HUDEP-2 (cell line): ENCODE data around the gene FKBP3.
"Not testable (repeated sequence)": the region's sequence is repeated elsewhere in the genome, so short reads cannot be mapped to it uniquely, and the experiment has no call there.

Experiments
- DNase-seq, 76 experiments: peaks; one replicate each; lab custom pipeline; 2025; ENCODE audit not compliant: unreplicated experiment in 76 of 76; lab: John Stamatoyannopoulos, UW

The FKBP3 gene

DNA sequence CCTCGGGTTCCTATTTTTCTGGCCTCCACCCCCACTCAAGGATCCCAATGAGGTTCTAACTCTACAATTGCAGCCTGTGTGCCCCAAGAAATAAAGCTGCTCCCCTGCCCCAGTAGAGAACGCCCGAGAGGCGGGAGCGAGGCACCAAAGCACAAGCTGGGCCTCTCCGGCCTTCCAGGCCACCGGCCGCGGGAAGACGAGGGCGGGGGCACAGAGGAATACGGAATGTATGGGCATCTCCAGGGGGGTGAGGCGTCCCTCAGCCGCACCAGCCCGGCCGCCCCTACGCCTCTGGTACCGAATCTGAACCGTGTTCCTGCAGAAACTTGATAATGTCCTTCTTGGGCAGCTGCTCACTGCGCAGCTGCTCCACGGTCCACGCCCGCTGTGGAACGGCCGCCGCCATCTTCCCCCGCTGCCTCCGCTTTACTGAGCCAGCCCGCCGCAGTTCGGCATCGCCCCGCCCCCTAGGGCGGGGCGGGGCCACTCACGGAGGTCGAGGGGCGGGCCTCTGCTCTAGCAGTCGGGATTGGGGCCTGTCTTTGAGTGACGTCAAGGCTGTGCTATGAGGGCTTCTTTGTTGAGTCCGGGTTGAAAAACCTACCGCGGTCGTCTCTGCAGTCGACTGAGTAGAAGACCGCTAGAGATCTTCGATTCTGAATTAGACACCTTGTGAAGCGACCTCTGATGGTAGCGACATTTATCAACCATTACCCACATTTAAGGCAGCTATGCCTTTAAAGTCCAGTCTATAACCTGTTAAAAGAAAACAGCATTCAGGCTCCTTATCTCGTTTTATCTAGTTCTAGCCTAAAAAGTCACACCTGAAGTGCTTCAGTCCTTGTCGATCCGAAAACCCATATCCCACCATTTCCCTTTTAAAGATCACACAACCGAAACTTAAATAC, at the start of gene FKBP3:
TSS of gene FKBP3 (minus strand) at position 431 of the 908 bp plus-strand sequence. CDS start at position 406, 25 bp downstream.
- peak; percentile 80 to 98 (median 94) for DNase-seq

- no peak for DNase-seq
Measured at GRCh38 chr14:45181806-45182205, 47.5 kb upstream of the FKBP3 start.

- no peak for DNase-seq
Measured at GRCh38 chr14:45181329-45181728, 47.0 kb upstream of the FKBP3 start.

- no peak for DNase-seq
Measured at GRCh38 chr14:45177076-45177475, 42.8 kb upstream of the FKBP3 start.

DNA sequence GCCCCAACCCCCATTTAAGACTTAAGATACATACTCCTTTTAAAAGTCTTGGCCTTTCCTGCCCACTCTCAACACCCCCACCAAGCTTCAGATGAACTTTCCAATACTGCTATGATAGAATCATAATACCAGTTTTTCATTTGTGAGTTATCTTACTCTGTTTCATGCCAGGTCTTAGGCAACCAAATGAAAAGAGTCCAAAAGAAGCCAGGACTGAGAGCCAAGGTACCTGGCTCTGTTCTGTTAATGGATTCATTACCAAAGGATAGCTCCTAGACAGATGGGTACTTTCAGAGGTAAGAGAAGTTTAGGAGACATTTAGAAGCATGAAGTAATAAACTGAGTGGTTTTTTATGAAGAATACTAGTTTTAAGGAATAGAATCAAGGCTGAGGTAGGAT, 35.6 kb upstream of the FKBP3 start:
- no peak for DNase-seq

DNA sequence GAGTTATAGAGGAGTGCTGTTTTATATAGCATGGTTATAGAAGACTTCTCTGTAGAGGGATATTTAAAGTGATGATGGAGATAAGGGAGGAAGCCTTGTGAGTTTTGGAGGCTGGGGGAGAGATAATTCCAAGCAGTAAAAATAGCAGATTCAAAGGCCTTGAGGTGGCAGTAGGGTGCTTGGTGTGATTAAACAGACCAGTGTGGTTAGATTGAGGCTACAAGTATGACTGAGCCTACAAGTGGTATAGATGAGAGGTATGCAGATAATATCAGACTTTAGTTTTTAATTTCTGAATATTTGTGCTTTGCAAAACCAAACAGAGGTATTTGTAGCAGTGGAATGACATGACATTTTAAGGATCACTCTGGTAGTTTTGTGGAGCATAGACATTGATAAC, 21.8 kb upstream of the FKBP3 start:
- DNase-seq, result no peak

- DNase-seq, result no peak
Measured at GRCh38 chr14:45150386-45150890, 16.2 kb upstream of the FKBP3 start.

GRCh38 chr14:45149602-45150001, 15.3 kb upstream of the FKBP3 start:
- no peak for DNase-seq

GRCh38 chr14:45145214-45145613, 10.9 kb upstream of the FKBP3 start:
- DNase-seq, result no peak

DNA sequence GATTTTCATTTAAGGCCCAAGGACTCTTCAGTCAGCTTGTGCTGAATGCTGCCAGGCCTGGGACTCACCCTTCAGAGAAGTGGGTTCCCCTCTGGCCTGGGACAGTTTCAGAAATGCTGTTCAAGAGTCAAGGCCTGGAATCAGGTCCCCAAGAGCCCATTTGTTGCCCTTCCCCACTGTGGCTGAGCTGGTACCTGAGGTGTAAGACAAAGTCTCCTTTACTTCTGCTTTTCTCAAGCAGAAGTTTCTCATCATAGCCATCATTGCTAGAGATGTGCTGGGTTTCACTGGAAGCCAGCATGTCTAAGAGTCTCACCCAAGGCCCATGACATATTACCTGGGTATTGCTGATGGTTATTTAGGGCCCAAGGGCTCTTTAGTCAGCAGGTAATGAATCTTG, 10.4 kb upstream of the FKBP3 start:
- DNase-seq, result no peak

DNA sequence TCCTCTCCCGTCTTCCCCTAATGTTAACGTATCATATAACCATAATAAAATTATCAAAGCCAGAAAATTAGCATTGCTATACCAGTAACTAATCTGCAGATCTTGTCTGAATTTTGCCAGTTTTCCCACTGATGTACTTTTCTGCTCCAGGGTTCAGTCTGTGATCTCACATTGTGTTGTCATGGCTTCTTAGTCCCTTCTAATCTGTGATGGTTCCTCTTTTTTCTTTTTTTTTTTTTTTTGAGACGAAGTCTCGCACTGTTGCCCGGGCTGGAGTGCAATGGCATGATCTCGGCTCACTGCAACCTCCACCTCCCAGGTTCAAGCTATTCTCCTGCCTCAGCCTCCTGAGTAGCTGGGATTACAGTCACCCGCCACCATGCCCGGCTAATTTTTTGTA, 7.8 kb upstream of the FKBP3 start:
- not testable (repeated sequence) for DNase-seq

- peak in 1 of 76 experiments; percentile 5 for DNase-seq
Measured at GRCh38 chr14:45140661-45141187, 6.4 kb upstream of the FKBP3 start.

- DNase-seq, result peak in 1 of 76 experiments; percentile 34
Measured at GRCh38 chr14:45136399-45136798, 2.1 kb upstream of the FKBP3 start.

DNA sequence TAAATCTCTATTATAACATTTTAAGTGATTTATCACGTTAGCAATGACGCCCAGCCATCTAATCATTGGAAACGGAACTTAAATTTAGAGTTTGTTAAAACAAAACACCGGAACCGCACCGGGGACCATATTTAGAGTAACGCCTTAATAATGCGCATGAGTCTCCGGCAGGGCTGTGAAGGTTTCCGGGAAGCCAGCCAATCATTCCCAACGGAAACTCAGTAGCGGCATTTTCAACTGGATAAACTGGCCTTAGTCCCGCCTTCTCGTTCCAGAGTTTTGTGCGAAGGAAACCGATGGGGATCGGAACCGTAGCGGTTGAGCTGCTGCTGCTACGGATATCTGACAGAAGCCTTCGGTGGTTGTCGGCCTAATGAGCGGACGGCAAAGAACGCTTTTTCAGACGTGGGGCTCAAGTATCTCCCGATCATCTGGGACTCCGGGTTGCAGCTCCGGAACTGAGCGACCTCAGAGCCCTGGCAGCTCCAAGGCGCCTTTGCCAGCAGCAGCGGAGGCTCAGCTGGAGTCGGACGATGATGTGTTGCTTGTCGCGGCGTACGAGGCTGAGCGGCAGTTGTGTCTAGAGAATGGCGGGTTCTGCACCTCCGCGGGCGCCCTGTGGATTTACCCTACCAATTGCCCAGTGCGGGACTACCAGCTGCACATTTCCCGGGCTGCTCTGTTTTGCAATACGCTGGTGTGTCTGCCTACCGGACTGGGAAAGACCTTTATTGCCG, 1.5 kb upstream of the FKBP3 start, which contains the start of gene FANCM:
TSS of gene FANCM (plus strand) at position 272 of the 737 bp plus-strand sequence. CDS start at position 374, 102 bp downstream.
- peak in 75 of 76 experiments; percentile 20 to 96 (median 90) for DNase-seq

- peak in 1 of 76 experiments; percentile 40 for DNase-seq
Measured at GRCh38 chr14:45135156-45135555, 875 bp upstream of the FKBP3 start.

- no peak for DNase-seq
Measured at GRCh38 chr14:45133683-45134050, 614 bp downstream of the FKBP3 start.

- no peak for DNase-seq
Measured at GRCh38 chr14:45128963-45129629, 5.2 kb downstream of the FKBP3 start.

- peak in 2 of 76 experiments; percentile 2 to 8 for DNase-seq
Measured at GRCh38 chr14:45125754-45126153, 8.5 kb downstream of the FKBP3 start.

- peak in 64 of 76 experiments; percentile 3 to 85 (median 46) for DNase-seq
Measured at GRCh38 chr14:45123271-45123670, 11.0 kb downstream of the FKBP3 start.

- DNase-seq, result peak in 21 of 76 experiments; percentile 6 to 57 (median 26)
Measured at GRCh38 chr14:45120096-45120495, 14.2 kb downstream of the FKBP3 start.
